Measurements from ENCODE around the gene ANKMY1. TPM values are rescaled to one million over a fixed set of nuclear protein-coding genes. Genes with fewer than 3 reads are reported as not detected.
A peak's percentile ranks its signal among the peaks of the same experiment; 100 is the strongest.
"Not testable (repeated sequence)": the region's sequence is repeated elsewhere in the genome, so short reads cannot be mapped to it uniquely, and the experiment has no call there.

ANKMY1 gene
- total RNA-seq, 1 donor from 2014 or later = 7.6 TPM

GRCh38 chr2:240568678-240569522, 11.1 kb upstream of the ANKMY1 start:
- DNase-seq = peak; percentile 47

GRCh38 chr2:240567872-240568677, 10.3 kb upstream of the ANKMY1 start, which contains the start of gene RNPEPL1:
Gene RNPEPL1, plus strand, starts transcription at chr2:240568484. Its CDS starts 103 bp downstream, at chr2:240568587.
- DNase-seq = no peak

- DNase-seq = no peak
Measured at GRCh38 chr2:240567137-240567871, 9.5 kb upstream of the ANKMY1 start.

GRCh38 chr2:240566203-240567136, 8.7 kb upstream of the ANKMY1 start:
- peak; percentile 67 for DNase-seq

GRCh38 chr2:240565333-240566202, 7.8 kb upstream of the ANKMY1 start:
- no peak for DNase-seq

- DNase-seq = no peak
Measured at GRCh38 chr2:240564561-240565332, 7.0 kb upstream of the ANKMY1 start.

GRCh38 chr2:240563951-240564560, 6.3 kb upstream of the ANKMY1 start:
- no peak for DNase-seq

GRCh38 chr2:240563231-240563630, 5.4 kb upstream of the ANKMY1 start:
- DNase-seq = not testable (repeated sequence)

GRCh38 chr2:240561325-240561971, 3.7 kb upstream of the ANKMY1 start:
- DNase-seq = no peak

GRCh38 chr2:240560480-240561324, 2.9 kb upstream of the ANKMY1 start:
- peak; percentile 97 for DNase-seq

GRCh38 chr2:240560084-240560479, 2.3 kb upstream of the ANKMY1 start, which contains the start of gene DUSP28:
Gene DUSP28, plus strand, starts transcription at chr2:240560357. Its CDS starts 328 bp downstream, at chr2:240560685.
- DNase-seq = peak; percentile 59

- no peak for DNase-seq
Measured at GRCh38 chr2:240559286-240559685, 1.5 kb upstream of the ANKMY1 start.

GRCh38 chr2:240558236-240558761, 511 bp upstream of the ANKMY1 start:
- DNase-seq = no peak

GRCh38 chr2:240557101-240557751, 562 bp downstream of the ANKMY1 start:
- no peak for DNase-seq

- DNase-seq = peak; percentile 13
Measured at GRCh38 chr2:240556553-240557100, 1.2 kb downstream of the ANKMY1 start.
